ENCODE results near the gene B3GALT6.

DNA sequence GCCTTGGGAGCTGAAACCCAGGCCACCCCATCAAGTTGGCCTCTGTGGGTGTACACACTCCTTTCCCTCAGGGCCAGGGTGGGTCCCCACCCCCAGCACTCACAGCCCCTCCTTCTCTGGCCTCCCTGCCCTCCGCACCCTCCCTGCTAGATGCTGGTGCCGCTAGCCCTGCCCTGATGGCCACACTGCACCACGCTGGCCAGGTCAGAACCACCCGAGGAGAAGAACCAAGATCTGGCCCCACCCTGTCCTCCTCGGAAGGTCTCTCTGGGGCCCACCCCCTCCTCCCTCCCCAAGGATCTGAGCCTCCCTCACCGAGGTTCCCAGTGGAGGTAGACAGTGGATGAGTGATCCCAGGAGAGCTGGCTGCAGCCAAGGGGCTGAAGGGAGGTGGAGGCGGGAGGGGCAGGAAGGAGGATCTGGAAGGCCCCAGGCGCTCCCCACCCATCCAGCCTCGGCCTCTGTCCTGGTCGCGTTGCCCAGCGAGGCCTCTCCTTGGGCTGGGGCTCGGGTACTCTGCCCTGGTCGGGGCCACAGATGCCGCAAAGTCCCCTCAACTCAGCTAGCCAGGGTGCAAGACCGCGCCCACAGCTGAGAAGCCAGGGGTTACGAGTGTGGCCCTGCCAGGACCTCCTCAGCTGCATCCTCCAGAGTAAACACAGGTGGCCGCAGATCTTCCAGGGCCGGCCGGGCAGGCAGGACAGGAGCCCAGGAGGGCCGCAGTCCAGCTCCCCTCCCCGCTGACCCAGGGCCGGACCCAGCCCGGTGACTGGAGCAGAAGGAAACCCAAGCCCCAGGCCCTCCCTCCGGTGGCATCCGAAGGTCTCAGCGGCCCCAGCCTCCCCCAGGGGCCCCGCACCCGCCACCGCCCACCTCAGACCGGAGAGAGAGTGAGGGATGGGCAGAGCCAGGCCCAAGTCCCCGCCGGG is 5.2 kb downstream of the B3GALT6 start:
- TF ChIP-seq POLR2A (IDR thresholded peaks at IDR 0.05) (no peak), CTCF (IDR thresholded peaks at IDR 0.05) (no peak)
